ENCODE data around the gene KRTAP10-7.
"Not testable (repeated sequence)": the region's sequence is repeated elsewhere in the genome, so short reads cannot be mapped to it uniquely, and the experiment has no call there.

Gene KRTAP10-7

DNA sequence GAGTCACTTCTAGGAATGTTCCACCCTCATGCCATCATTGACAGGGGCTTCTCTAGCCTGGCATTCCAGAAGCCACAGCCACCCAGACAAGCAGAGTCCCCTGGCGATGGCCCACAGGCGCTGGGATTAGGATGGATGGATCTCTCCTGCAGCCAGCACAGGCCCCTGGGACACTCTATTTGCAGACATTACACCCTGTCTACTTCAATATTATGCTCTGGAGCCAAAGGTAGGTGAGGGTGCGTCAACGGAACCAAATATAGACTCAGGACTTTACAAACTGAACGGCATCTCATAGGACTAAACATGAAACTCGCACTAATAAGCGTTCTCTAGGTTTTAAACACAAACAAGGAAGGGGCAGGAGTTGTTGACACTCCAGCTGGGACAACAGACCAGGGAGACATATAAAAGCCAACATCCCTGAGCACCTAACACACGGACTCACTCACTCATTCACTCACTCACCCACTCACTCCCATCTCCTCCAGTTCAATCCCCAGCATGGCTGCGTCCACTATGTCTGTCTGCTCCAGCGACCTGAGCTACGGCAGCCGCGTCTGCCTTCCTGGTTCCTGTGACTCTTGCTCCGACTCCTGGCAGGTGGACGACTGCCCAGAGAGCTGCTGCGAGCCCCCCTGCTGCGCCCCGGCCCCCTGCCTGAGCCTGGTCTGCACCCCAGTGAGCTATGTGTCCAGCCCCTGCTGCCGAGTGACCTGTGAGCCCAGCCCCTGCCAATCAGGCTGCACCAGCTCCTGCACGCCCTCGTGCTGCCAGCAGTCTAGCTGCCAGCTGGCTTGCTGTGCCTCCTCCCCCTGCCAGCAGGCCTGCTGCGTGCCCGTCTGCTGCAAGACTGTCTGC is at the start of gene KRTAP10-7:
KRTAP10-7 (plus strand) TSS at position 480 of the 861 bp plus-strand sequence; CDS start at position 505, 25 bp downstream.
- not testable (repeated sequence) for DNase-seq (ENCODE audit: low read depth in 2 of 2)

DNA sequence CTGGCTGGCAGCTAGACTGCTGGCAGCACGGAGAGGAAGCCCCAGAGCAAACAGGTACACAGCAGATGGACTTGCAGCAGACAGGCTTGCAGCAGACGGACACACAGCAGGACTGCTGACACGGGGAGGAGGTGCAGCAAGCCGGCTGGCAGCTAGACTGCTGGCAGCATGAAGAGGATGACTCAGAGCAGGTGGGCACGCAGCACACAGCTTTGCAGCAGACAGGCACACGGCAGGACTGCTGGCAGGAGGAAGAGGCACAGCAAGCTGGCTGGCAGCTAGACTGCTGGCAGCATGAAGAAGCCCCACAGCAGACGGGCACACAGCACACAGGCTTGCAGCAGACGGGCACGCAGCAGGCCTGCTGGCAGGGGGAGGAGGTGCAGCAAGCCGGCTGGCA is 49.6 kb upstream of the KRTAP10-7 start:
- no peak for DNase-seq (ENCODE audit: low read depth in 2 of 2)

- no peak for DNase-seq (ENCODE audit: low read depth in 2 of 2)
Observed at GRCh38 chr21:44551340-44551961, 48.9 kb upstream of the KRTAP10-7 start, which contains the start of gene KRTAP10-2. TSS of gene KRTAP10-2 (minus strand) at chr21:44551505. CDS start at chr21:44551458, 47 bp downstream.

GRCh38 chr21:44552136-44552535 is 48.3 kb upstream of the KRTAP10-7 start:
- no peak for DNase-seq (ENCODE audit: low read depth in 2 of 2)

DNA sequence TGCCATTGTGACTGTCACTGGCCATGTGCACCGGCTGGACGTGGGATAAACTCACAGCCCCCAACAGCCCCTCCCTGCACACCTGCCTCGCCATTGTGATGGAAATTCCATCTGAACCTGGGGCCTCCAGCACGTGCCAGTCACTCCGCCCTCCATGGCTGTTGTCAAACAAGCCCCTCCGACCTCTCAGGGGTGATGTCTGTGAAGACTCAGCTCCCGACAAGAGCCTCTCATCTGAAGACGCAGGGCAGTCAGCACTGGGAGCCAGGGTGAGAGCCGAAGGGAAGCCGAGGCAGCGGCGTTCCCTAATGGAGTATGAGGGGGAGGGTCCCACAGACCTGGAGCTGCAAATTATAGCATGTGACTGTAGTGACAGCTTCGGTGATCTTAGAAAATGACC is 47.7 kb upstream of the KRTAP10-7 start:
- no peak for DNase-seq (ENCODE audit: low read depth in 2 of 2)

GRCh38 chr21:44555200-44555875 is 45.1 kb upstream of the KRTAP10-7 start:
- DNase-seq (ENCODE audit: low read depth in 2 of 2) = no peak

GRCh38 chr21:44556879-44557278 is 43.5 kb upstream of the KRTAP10-7 start:
- no peak for DNase-seq (ENCODE audit: low read depth in 2 of 2)

DNA sequence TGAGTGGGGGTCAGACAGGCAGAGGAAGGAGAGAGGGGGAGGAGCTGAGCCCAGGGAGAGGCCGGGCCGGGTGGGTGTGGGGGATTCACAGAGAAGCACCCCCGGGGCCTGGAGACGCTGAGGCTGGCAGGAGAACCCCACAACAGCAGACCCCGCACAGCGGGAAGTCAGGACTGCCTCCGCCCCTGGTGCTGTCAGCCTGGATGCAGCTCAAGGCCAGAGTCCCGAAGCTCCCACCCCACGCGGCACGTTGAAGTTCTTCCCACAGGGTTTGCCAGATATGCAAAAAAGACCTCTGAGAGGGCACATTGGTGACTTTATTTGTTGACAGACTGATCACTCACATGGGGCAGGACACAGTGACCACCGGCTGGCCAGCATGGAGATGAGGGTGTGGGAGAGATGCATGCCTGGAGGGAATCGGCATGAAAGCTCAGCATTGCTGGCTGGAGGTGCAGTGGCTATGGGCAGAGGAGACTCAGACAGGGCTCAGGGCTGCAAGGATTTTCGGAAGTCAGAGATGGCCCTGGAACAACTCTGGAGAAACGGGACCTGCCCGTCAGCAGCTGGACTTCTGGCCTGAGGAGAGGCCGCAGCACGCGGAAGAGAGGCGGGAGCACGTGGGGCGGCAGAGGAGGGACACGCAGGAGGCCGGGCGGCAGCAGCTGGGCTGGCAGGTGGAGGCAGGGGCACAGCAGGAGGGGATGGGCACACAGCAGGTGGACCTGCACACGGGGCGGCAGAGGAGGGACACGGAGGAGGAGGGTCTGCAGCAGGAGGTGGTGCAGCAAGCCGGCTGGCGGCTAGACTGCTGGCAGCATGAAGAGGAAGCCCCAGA is 42.7 kb upstream of the KRTAP10-7 start:
- no peak for DNase-seq (ENCODE audit: low read depth in 2 of 2)

- not testable (repeated sequence) for DNase-seq (ENCODE audit: low read depth in 2 of 2)
Observed at GRCh38 chr21:44558329-44558675, 42.1 kb upstream of the KRTAP10-7 start.

- no peak for DNase-seq (ENCODE audit: low read depth in 2 of 2)
Observed at GRCh38 chr21:44558695-44559094, 41.7 kb upstream of the KRTAP10-7 start, which contains the start of gene KRTAP10-3. TSS of gene KRTAP10-3 (minus strand) at chr21:44558795. CDS start at chr21:44558715, 80 bp downstream.

GRCh38 chr21:44564099-44564498 is 36.3 kb upstream of the KRTAP10-7 start:
- no peak for DNase-seq (ENCODE audit: low read depth in 2 of 2)

DNA sequence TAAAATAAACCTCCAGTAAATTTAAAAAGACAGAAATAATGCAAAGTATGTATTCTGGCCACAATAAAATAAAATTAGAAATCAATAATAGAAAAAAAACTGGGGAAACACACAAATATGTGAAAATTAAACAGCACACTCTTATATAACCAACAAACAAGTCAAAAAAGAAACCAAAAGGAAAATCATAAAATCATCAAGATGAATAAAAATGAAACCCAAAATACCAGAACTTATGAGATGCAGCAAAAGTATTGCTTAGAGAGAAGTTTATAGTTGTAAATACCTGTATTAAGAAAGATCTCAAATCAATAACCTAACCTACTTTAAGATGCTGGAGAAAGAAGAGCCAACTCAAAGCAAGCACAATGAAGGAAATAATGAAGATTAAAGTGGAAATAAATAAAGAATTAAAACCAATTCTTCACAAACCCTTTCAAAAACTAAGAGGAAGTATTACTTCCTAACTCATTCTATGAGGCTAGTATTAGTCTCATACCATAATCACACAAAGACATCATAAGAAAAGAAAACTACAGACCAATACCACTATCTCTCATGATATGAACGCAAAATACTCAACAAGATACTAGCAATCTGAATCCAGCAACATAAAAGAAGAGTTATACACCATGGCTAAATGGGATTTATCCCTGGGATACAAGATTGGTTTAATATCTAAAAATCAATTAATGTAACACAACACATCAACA is 35.4 kb upstream of the KRTAP10-7 start:
- no peak for DNase-seq (ENCODE audit: low read depth in 2 of 2)

DNA sequence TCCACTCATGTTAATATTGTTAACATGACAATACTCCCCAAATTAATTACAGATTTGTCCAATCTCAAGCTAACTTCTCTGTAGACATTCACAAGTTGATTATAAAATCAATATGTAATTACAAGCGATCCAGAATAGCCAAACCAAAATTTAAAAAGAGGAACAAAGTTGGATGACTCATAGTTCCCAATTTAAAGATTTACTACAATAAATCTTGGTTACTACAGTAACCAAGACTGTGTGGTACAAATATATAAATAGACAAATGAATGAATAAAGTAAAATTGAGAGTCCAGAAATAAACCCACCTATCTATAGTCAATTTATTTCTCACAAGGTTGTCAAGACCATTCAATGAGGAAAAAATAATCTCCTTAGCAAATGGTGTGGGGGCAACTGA is 34.0 kb upstream of the KRTAP10-7 start:
- no peak for DNase-seq (ENCODE audit: low read depth in 2 of 2)

GRCh38 chr21:44567481-44568171 is 32.8 kb upstream of the KRTAP10-7 start:
- DNase-seq (ENCODE audit: low read depth in 2 of 2) = no peak

- no peak for DNase-seq (ENCODE audit: low read depth in 2 of 2)
Observed at GRCh38 chr21:44568261-44568660, 32.1 kb upstream of the KRTAP10-7 start.

- DNase-seq (ENCODE audit: low read depth in 2 of 2) = no peak
Observed at GRCh38 chr21:44568667-44569556, 31.5 kb upstream of the KRTAP10-7 start.

DNA sequence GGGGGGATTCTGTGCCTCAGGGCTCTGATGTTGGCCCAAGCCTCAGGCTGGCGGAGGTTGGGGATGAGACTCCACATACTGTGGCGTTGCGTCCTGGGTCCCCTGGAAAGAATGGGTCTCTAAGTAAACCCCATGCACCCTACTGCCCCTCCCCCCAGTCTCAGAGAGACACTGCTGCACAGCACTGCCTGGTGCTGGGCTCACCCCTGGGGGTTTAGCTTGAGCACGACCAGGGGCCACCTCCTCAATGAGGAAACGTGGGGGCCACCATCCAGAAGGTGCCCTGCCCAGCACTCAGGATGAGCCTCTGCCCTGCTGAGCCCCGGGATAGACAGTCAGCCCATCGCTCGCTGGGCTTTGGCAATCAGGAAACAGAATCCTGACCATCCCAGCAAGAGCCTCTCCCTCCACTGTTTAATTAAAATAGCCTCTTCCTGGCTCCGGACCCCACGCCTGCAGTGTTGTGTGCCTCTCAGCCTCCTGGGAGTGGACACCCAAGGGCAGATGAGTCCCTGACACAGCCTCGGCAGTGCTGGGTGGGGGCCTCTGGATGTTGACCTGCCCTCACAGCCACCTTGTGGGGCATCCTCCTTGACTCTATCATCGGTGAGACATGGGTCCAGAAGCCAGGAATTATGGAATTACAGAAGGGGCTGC is 30.4 kb upstream of the KRTAP10-7 start:
- DNase-seq (ENCODE audit: low read depth in 2 of 2) = no peak

DNA sequence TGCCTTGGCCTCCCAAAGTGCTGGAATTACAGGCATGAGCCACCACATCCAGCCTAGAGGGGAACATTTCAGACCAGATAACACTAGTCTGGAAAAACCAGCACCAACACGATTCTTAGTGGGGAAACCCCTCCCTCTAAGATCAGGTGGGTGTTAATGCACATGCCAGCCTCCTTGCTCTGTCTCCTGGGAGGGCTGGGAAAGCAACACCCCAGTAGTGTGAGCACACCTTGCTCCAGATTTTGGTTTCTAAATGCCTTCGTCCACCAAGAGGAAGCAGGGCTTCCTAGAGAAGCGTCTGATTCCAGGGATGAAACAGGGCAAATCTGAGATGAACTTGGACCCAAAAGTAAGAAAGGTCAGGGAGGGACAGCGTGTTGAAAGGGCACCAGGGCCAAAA is 29.1 kb upstream of the KRTAP10-7 start:
- DNase-seq (ENCODE audit: low read depth in 2 of 2) = no peak
